H1 (cell line): ENCODE measurements around the gene SIGLEC7. TPM values are rescaled to one million over a fixed set of nuclear protein-coding genes. Genes with fewer than 3 reads are reported as not detected.

Source experiments
- CTCF ChIA-PET: fragments of 300-600 bp; sonication (Branson Sonifier 250); formaldehyde crosslinking; loops from one replicate; lab custom pipeline; 2021; ENCODE audit not compliant: partially characterized antibody; lab: Charles Lee
- POLR2A ChIA-PET: fragments of 300-600 bp; sonication (Branson Sonifier 250); formaldehyde crosslinking; loops from one replicate; lab custom pipeline; 2021; ENCODE audit warnings: inconsistent platforms; ENCODE audit not compliant: partially characterized antibody; lab: Charles Lee
- DNase-seq, 2 experiments: peaks; one replicate each; pipeline versions ENCODE4 v3.0.0 to v3.0.0-alpha.2; 2010 to 2022; ENCODE audit warnings: low spot score in 2 of 2, low read depth in 1 of 2, mixed read lengths in 1 of 2
- FAIRE-seq: peaks from 2 replicates; lab custom pipeline; 2011; peaks lifted over from hg19 to GRCh38; lab: Jason Lieb, UNC
- H2AFZ ChIP-seq: 2 replicates; pipeline ENCODE4 v1.8.1; 2012; ENCODE audit warnings: low read length, inconsistent platforms
- H2AK5ac ChIP-seq: 2 replicates; pipeline ENCODE4 v1.6.1; 2013; ENCODE audit warnings: low read depth, low read length
- H2BK120ac ChIP-seq: replicated peaks from 2 replicates; pipeline ENCODE3; 2013; ENCODE audit warnings: low read depth, low read length, inconsistent platforms
- H2BK12ac ChIP-seq: 2 replicates; pipeline ENCODE4 v1.6.1; 2013; ENCODE audit warnings: low read depth, low read length
- H2BK15ac ChIP-seq: 2 replicates; pipeline ENCODE4 v1.6.1; 2013; ENCODE audit warnings: low read length
- H2BK20ac ChIP-seq: 2 replicates; pipeline ENCODE4 v1.6.1; 2013; ENCODE audit warnings: low read length
- H2BK5ac ChIP-seq: 2 replicates; pipeline ENCODE4 v1.6.1; 2013; ENCODE audit warnings: low read depth, low read length
- H3K14ac ChIP-seq: 2 replicates; pipeline ENCODE4 v1.6.1; 2013; ENCODE audit warnings: inconsistent platforms; ENCODE audit not compliant: insufficient read length
- H3K18ac ChIP-seq: 2 replicates; pipeline ENCODE4 v1.6.1; 2013; ENCODE audit warnings: low read length; ENCODE audit errors: extremely low read depth
- H3K23ac ChIP-seq: 2 replicates; pipeline ENCODE4 v1.6.1; 2013; ENCODE audit warnings: inconsistent platforms; ENCODE audit not compliant: insufficient read length
- H3K23me2 ChIP-seq: 2 replicates; pipeline ENCODE4 v1.6.1; 2013; ENCODE audit warnings: low read depth, low read length
- H3K27ac ChIP-seq: 2 replicates; pipeline ENCODE4 v1.6.1; 2011; ENCODE audit warnings: low read depth, low read length, inconsistent platforms
- H3K27me3 ChIP-seq, 4 experiments: replicated peaks in 1 of 4; 1 replicate in 1 of 4; 2 replicates in 3 of 4; pipeline versions ENCODE4 v1.6.1 to v1.8.1; 2011 to 2013; ENCODE audit warnings: low read length in 3 of 4, mild to moderate bottlenecking in 3 of 4, inconsistent platforms in 2 of 4, mixed read lengths in 2 of 4, moderate library complexity in 1 of 4; ENCODE audit not compliant: control insufficient read depth in 3 of 4, insufficient read depth in 3 of 4; ENCODE audit errors: extremely low read depth in 1 of 4
- H3K36me3 ChIP-seq, 4 experiments: 2 replicates each; pipeline versions ENCODE4 v1.6.1 to v1.8.1; 2011 to 2013; ENCODE audit warnings: mild to moderate bottlenecking in 4 of 4, low read length in 3 of 4, moderate library complexity in 2 of 4, control low read depth in 1 of 4, inconsistent platforms in 1 of 4; ENCODE audit not compliant: insufficient read depth in 4 of 4, control insufficient read depth in 2 of 4
- H3K4ac ChIP-seq: replicated peaks from 2 replicates; pipeline ENCODE3; 2013; ENCODE audit warnings: low read length, low read depth, mixed read lengths, inconsistent platforms; ENCODE audit not compliant: insufficient read length
- H3K4me1 ChIP-seq, 4 experiments: replicated peaks in 1 of 4; 1 replicate in 1 of 4; 2 replicates in 3 of 4; pipeline versions ENCODE4 v1.6.1 to v1.8.1; 2011 to 2013; ENCODE audit warnings: low read length in 3 of 4, inconsistent platforms in 2 of 4, mixed read lengths in 1 of 4; ENCODE audit not compliant: insufficient read depth in 4 of 4, control insufficient read depth in 3 of 4
- H3K4me2 ChIP-seq, 2 experiments: 2 replicates each; pipeline versions ENCODE4 v1.6.1 to v1.8.1; 2011 to 2013; ENCODE audit warnings: low read depth in 2 of 2, low read length in 2 of 2, control low read depth in 1 of 2, inconsistent platforms in 1 of 2, mild to moderate bottlenecking in 1 of 2; ENCODE audit not compliant: insufficient read depth in 1 of 2
- H3K4me3 ChIP-seq, 4 experiments: fragments of 200-600, 300-600 bp in 1 of 4; sonication (generic), shearing (Covaris generic), sonication (Bioruptor Twin) in 1 of 4; 2 replicates each; pipeline versions ENCODE4 v1.5.1 to v1.8.1; 2011 to 2016; ENCODE audit warnings: low read length in 4 of 4, low read depth in 3 of 4, control low read depth in 2 of 4, inconsistent platforms in 2 of 4, mild to moderate bottlenecking in 2 of 4, mixed read lengths in 1 of 4, moderate library complexity in 1 of 4; ENCODE audit not compliant: insufficient read depth in 2 of 4; ENCODE audit errors: extremely low read depth in 1 of 4
- H3K56ac ChIP-seq: replicated peaks from 2 replicates; pipeline ENCODE3; 2013; ENCODE audit warnings: low read depth, mild to moderate bottlenecking, mixed read lengths, low read length, inconsistent platforms; ENCODE audit not compliant: insufficient read length
- H3K79me1 ChIP-seq: 2 replicates; pipeline ENCODE4 v1.6.1; 2013; ENCODE audit warnings: low read depth, low read length, control low read depth
- H3K79me2 ChIP-seq, 2 experiments: 2 replicates each; pipeline versions ENCODE4 v1.6.1 to v1.8.1; 2012 to 2013; ENCODE audit warnings: low read length in 2 of 2, mild to moderate bottlenecking in 2 of 2, inconsistent platforms in 1 of 2; ENCODE audit not compliant: insufficient read depth in 2 of 2, control insufficient read depth in 1 of 2
- H3K9ac ChIP-seq, 4 experiments: replicated peaks in 1 of 4; 1 replicate in 1 of 4; 2 replicates in 3 of 4; pipeline versions ENCODE4 v1.6.1 to v1.8.1; 2011 to 2013; ENCODE audit warnings: low read depth in 3 of 4, low read length in 3 of 4, control low read depth in 2 of 4, mild to moderate bottlenecking in 2 of 4, moderate library complexity in 2 of 4, inconsistent platforms in 1 of 4; ENCODE audit errors: extremely low read depth in 1 of 4
- H3K9me3 ChIP-seq, 2 experiments: 2 replicates each; pipeline versions ENCODE4 v1.6.1 to v1.8.1; 2012 to 2013; ENCODE audit warnings: mild to moderate bottlenecking in 2 of 2, moderate library complexity in 2 of 2, control low read depth in 1 of 2, inconsistent platforms in 1 of 2, low read depth in 1 of 2, low read length in 1 of 2, mixed read lengths in 1 of 2; ENCODE audit not compliant: insufficient read depth in 2 of 2
- H4K20me1 ChIP-seq, 2 experiments: replicated peaks in 1 of 2; 2 replicates each; pipeline versions ENCODE3 to v1.8.1; 2011 to 2013; ENCODE audit warnings: inconsistent platforms in 2 of 2, low read length in 2 of 2, mild to moderate bottlenecking in 1 of 2; ENCODE audit not compliant: insufficient read depth in 2 of 2, control insufficient read depth in 1 of 2
- H4K5ac ChIP-seq: 2 replicates; pipeline ENCODE4 v1.6.1; 2013; ENCODE audit warnings: low read length, low read depth, mixed read lengths, inconsistent platforms; ENCODE audit not compliant: insufficient read length
- H4K8ac ChIP-seq: 2 replicates; pipeline ENCODE4 v1.8.0; 2013; ENCODE audit warnings: mild to moderate bottlenecking, moderate library complexity, low read length, inconsistent platforms; ENCODE audit not compliant: insufficient read depth; ENCODE audit errors: extremely low read depth
- H4K91ac ChIP-seq: replicated peaks from 2 replicates; pipeline ENCODE3; 2013; ENCODE audit warnings: low read length, mixed read lengths, inconsistent platforms; ENCODE audit not compliant: insufficient read length
- HDAC6 ChIP-seq: IDR thresholded peaks from one replicate; pipeline ENCODE4 v1.7.1; 2012; ENCODE audit warnings: low read depth, mild to moderate bottlenecking, inconsistent platforms, low read length, moderate library complexity
- RFX5 ChIP-seq: IDR thresholded peaks from 2 replicates; pipeline ENCODE4 v1.6.1; 2011; ENCODE audit warnings: low read depth, low read length, improper control_type of control experiment, borderline replicate concordance
- SAP30 ChIP-seq: fragments of 300-600 bp; sonication (generic); IDR thresholded peaks from 2 replicates; pipeline ENCODE4 v1.7.1; 2012; ENCODE audit warnings: low read length, moderate library complexity, mild to moderate bottlenecking, inconsistent platforms; ENCODE audit not compliant: insufficient read depth, insufficient replicate concordance
- SIN3A ChIP-seq, 2 experiments: IDR thresholded peaks in 1 of 2; conservative IDR thresholded peaks in 1 of 2; 2 replicates each; pipeline ENCODE4 v1.6.1; 2011 to 2012; ENCODE audit warnings: low read length in 2 of 2, improper control_type of control experiment in 1 of 2, low read depth in 1 of 2, mild to moderate bottlenecking in 1 of 2
- SP1 ChIP-seq: IDR thresholded peaks from 2 replicates; pipeline ENCODE4 v1.6.1; 2011; ENCODE audit warnings: low read depth, low read length
- SUZ12 ChIP-seq: fragments of 200-600 bp; sonication (generic); IDR thresholded peaks from 2 replicates; pipeline ENCODE4 v1.6.1; 2012; ENCODE audit warnings: mild to moderate bottlenecking, inconsistent platforms, low read length, moderate library complexity, mixed read lengths
- WGBS, 2 experiments: shearing (Covaris generic) in 1 of 2; methylation state at CpG; one replicate each; pipeline versions ENCODE4 v1.1.6 to v1.1.7; 2013 to 2015; ENCODE audit warnings: low lambda C conversion rate in 2 of 2, mixed read lengths in 2 of 2, inconsistent platforms in 1 of 2, low coverage in 1 of 2, missing lambda C conversion rate in 1 of 2; ENCODE audit not compliant: insufficient replicate concordance in 2 of 2, insufficient coverage in 1 of 2, insufficient read length in 1 of 2; ENCODE audit errors: extremely low coverage in 1 of 2, missing lambda C conversion rate in 1 of 2; 5-methylcytosine and 5-hydroxymethylcytosine counted together
- polyA plus RNA-seq, 7 experiments: library from polyadenylated mRNA; depleted of rRNA in 3 of 7; stranded (reverse) in 5 of 7; unstranded in 2 of 7; fragments of >200 nt in 5 of 7; fragments of 200-250 nt in 2 of 7; gene quantifications; 1 replicate in 5 of 7; 2 replicates in 1 of 7; 4 replicates in 1 of 7; pipeline versions ENCODE4 v1.2.1 to v1.2.3, GENCODE V29; 2011 to 2013; ENCODE audit warnings: missing spikeins in 2 of 7, mixed read lengths in 2 of 7
- total RNA-seq: library from RNA; stranded (reverse); fragmentation: NEBNext Ultra II Directional; extraction: Animal tissue kit (Norgen Biotek cat#: 25700); gene quantifications from 2 replicates; pipeline ENCODE4 v1.2.1, GENCODE V29; 2021

Gene SIGLEC7
- total and polyA plus RNA-seq, 2 of the 8 experiments (the other 6 are each of a cell fraction or from before 2014, with no cell fraction given): not detected

DNA sequence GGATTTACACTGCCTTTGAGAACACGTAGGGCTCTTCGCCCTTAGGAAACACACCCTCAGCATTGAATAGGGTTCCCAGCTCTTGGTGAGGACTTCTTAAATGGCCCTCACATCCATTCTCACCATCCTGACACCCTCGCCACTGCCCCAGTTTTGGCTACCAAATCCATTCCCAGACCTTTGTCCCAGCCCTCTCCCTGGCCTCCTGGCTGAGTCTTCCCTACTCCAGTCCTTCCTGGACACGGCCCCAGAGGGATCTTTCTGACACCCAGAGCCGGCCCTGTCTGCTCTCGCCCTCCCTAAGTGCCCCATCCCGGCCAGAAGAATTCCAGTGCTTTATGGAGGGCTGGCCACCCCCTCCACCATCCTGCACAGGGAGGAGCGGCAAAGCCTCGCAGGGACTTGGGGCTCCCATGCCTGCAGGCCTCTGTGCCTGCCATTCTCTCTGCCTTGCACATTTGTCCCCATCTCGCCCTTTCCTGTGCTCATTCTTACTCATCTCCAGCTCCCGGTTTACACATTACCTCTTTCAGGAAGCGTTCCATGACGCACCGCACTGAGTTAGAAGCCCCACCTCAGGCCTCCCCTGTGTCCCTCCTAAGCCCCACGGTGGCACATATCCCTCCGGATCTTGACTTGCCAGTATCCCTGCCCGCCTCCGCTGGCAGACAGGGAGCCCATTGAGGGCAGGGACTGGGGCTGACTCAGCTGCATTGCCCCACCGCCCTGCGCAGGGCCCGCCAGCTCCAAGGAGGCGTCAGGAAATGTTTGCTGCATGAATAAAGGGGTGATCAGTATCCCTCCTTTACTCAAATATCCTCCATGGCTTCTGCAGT is 48.4 kb upstream of the SIGLEC7 start:
- no peak overlapping the region for H2BK120ac ChIP-seq
- H4K91ac ChIP-seq: no peak overlapping the region
- DNase-seq (no peak), FAIRE-seq (no peak)
- no peak overlapping the region for H3K27ac ChIP-seq
- no peaks in the 10 kb centered on the region for H3K79me2 ChIP-seq
- H4K8ac ChIP-seq: peak overlapping the region; percentile 74; the same call in 1 of the 2 replicates
- H3K4me2 ChIP-seq: no peak overlapping the region
- H3K18ac ChIP-seq: no peak overlapping the region
- WGBS, 2 experiments: 89% methylated on average over 19 of the region's 22 CpGs; no CpG with 5 or more reads in 1 of the 2 experiments
- H3K27me3 ChIP-seq: no peaks in the 10 kb centered on the region; a peak in 1 of 7 replicates
- no peak overlapping the region for H2BK20ac ChIP-seq
- no peaks in the 10 kb centered on the region for H3K79me1 ChIP-seq
- TF ChIP-seq HDAC6 (no peak), SIN3A (conservative IDR thresholded peaks at IDR 0.05 in 1 of 2, IDR thresholded peaks at IDR 0.05 in 1 of 2; ENCODE audit: low read depth in 1 of 2, low read length in 2 of 2) (no peak), SUZ12 (no peak), SP1 (no peak), SAP30 (no peak), RFX5 (no peak)
- ChIA-PET CTCF (interaction anchor here (0.6 to 8.3 kb wide), 25 partner anchors 8 to 314 kb away, joined by 3 to 269 read pairs (median 6); partner anchors contain the start of genes KLK10, KLK11, KLK13 and KLK4), POLR2A (interaction anchor here (1.2 kb wide), 1 partner anchor 72 kb away, joined by 3 read pairs; no protein-coding TSS in a partner anchor)
- H4K20me1 ChIP-seq: peaks cover 0 to 3% of the 10 kb centered on the region in 2 experiments
- H3K23ac ChIP-seq: no peak overlapping the region
- H3K4me3 ChIP-seq: no peak overlapping the region
- H3K23me2 ChIP-seq: no peaks in the 10 kb centered on the region
- H3K14ac ChIP-seq: no peak overlapping the region
- no peaks in the 10 kb centered on the region for H3K36me3 ChIP-seq
- no peak overlapping the region for H3K56ac ChIP-seq
- H3K9ac ChIP-seq: no peak overlapping the region
- no peak overlapping the region for H2BK12ac ChIP-seq
- no peak overlapping the region for H2AFZ ChIP-seq
- no peak overlapping the region for H4K5ac ChIP-seq
- no peak overlapping the region for H2BK5ac ChIP-seq
- peaks cover 0 to 6% (median 2%) of the 10 kb centered on the region in 4 experiments; a peak in 5 of 7 replicates for H3K4me1 ChIP-seq
- H2BK15ac ChIP-seq: peak overlapping the region; percentile 81; the same call in 1 of the 2 replicates
- no peak overlapping the region for H3K4ac ChIP-seq
- 0 out of 2 replicates have a peak overlapping the region, but pooled peaks have one; percentile 30 for H2AK5ac ChIP-seq
- no peaks in the 10 kb centered on the region for H3K9me3 ChIP-seq
